PC-3 (cell line): ENCODE data around the gene RAB44. TPM values are rescaled to one million over a fixed set of nuclear protein-coding genes. Genes with fewer than 3 reads are reported as not detected.

ENCODE experiments used
- ATAC-seq: fragments of 200-7000 bp; cut with Tn5 transposase; 2 replicates; pipeline ENCODE4 v1.9.1; 2020; ENCODE audit warnings: mild to moderate bottlenecking, moderate library complexity
- BruUV-seq: library from RNA; stranded (reverse); fragments of 400-500 nt; replicated peaks from 2 replicates; lab custom pipeline; 2021; lab: Mats Ljungman, UMichigan
- CTCF ChIA-PET: fragments of 300-600 bp; sonication (Branson Sonifier 250); formaldehyde crosslinking; loops from one replicate; lab custom pipeline; 2022; ENCODE audit warnings: antibody characterized with exemption; lab: Charles Lee
- POLR2A ChIA-PET: fragments of 300-600 bp; sonication (Branson Sonifier 250); formaldehyde crosslinking; loops from one replicate; lab custom pipeline; 2022; ENCODE audit warnings: antibody characterized with exemption; ENCODE audit not compliant: unreplicated experiment; lab: Charles Lee
- DNase-seq: peaks from one replicate; pipeline ENCODE4 v3.0.0-alpha.2; 2015
- H2AFZ ChIP-seq: fragments of 300-600 bp; sonication (generic); 2 replicates; pipeline ENCODE4 v1.6.0; 2016; ENCODE audit warnings: antibody characterized with exemption, low read length
- H3F3A ChIP-seq: fragments of 300-600 bp; sonication (generic); one replicate; pipeline ENCODE4 v1.6.0; 2017; ENCODE audit warnings: antibody characterized with exemption, low read length, control low read depth, mild to moderate bottlenecking; ENCODE audit not compliant: unreplicated experiment
- H3K27ac ChIP-seq: fragments of 300-600 bp; sonication (generic); 2 replicates; pipeline ENCODE4 v1.5.1; 2016; ENCODE audit warnings: mild to moderate bottlenecking, low read length
- H3K27me3 ChIP-seq: fragments of 300-600 bp; sonication (generic); 2 replicates; pipeline ENCODE4 v1.6.1; 2016; ENCODE audit warnings: low read length, mixed read lengths
- H3K36me3 ChIP-seq: fragments of 300-600 bp; sonication (generic); 2 replicates; pipeline ENCODE4 v1.6.1; 2016; ENCODE audit warnings: low read depth, mixed run types, low read length, mixed read lengths
- H3K4me1 ChIP-seq: fragments of 300-600 bp; sonication (generic); 2 replicates; pipeline ENCODE4 v1.5.1; 2016; ENCODE audit warnings: low read length; ENCODE audit not compliant: insufficient read depth
- H3K4me2 ChIP-seq: fragments of 300-600 bp; sonication (generic); 2 replicates; pipeline ENCODE4 v1.6.0; 2016; ENCODE audit warnings: low read length
- H3K4me3 ChIP-seq: fragments of 300-600 bp; sonication (generic); 2 replicates; pipeline ENCODE4 v1.5.1; 2016; ENCODE audit warnings: mild to moderate bottlenecking, low read length, mixed read lengths
- H3K79me2 ChIP-seq: fragments of 300-600 bp; sonication (generic); 2 replicates; pipeline ENCODE4 v1.6.1; 2017; ENCODE audit warnings: low read length, mixed read lengths
- H3K9ac ChIP-seq: fragments of 300-600 bp; sonication (generic); 2 replicates; pipeline ENCODE4 v1.6.0; 2016; ENCODE audit warnings: mild to moderate bottlenecking, low read length
- H3K9me2 ChIP-seq: fragments of 300-600 bp; sonication (generic); replicated peaks from 2 replicates; pipeline ENCODE4 v1.6.1; 2016; ENCODE audit warnings: mixed run types, low read length, mixed read lengths
- H3K9me3 ChIP-seq: fragments of 300-600 bp; sonication (generic); 2 replicates; pipeline ENCODE4 v1.6.1; 2016; ENCODE audit warnings: low read length, mixed read lengths
- H4K20me1 ChIP-seq: fragments of 300-600 bp; sonication (generic); 2 replicates; pipeline ENCODE4 v1.6.1; 2016; ENCODE audit warnings: low read length, mixed read lengths
- CTCF ChIP-seq: fragments of 300-600 bp; sonication (generic); conservative IDR thresholded peaks from 2 replicates; pipeline ENCODE4 v1.5.1; 2017; ENCODE audit warnings: antibody characterized with exemption, low read depth, mild to moderate bottlenecking, low read length
- EZH2 ChIP-seq: fragments of 300-600 bp; sonication (generic); IDR thresholded peaks from one replicate; pipeline ENCODE4 v1.6.1; 2017; ENCODE audit warnings: antibody characterized with exemption, mild to moderate bottlenecking, low read length; ENCODE audit not compliant: unreplicated experiment
- EZH2phosphoT487 ChIP-seq: fragments of 300-600 bp; sonication (generic); IDR thresholded peaks from 2 replicates; pipeline ENCODE4 v1.6.1; 2018; ENCODE audit warnings: mild to moderate bottlenecking, antibody characterized with exemption, low read length, borderline replicate concordance
- intact Hi-C: fragments of 100-400 bp; cut with micrococcal nuclease; formaldehyde crosslinking; loops from 2 replicates; pipeline ENCODE4 v1.9.0; 2023
- total RNA-seq: library from RNA; depleted of rRNA; stranded (reverse); fragments of >200 nt; gene quantifications from 2 replicates; pipeline ENCODE4 v1.2.3, GENCODE V29; 2014

Gene RAB44
- total RNA-seq, 1 experiment from 2014 or later: not detected

- no peaks in the 10 kb centered on the region for H3F3A ChIP-seq
- no peak overlapping the region for H3K9ac ChIP-seq
- ChIA-PET CTCF (no interaction called here), POLR2A (no interaction called here)
- no peak overlapping the region for H2AFZ ChIP-seq
- H3K4me1 ChIP-seq: peaks cover 12% of the 10 kb centered on the region
- no peak overlapping the region for H3K4me2 ChIP-seq
- no TSS peak for BruUV-seq
- no peaks in the 10 kb centered on the region for H3K27me3 ChIP-seq
- H3K27ac ChIP-seq: no peak overlapping the region
- intact Hi-C loops: no loop called here
- ATAC-seq (no peak), DNase-seq (no peak)
- H3K79me2 ChIP-seq: no peaks in the 10 kb centered on the region
- no peaks in the 10 kb centered on the region for H3K9me3 ChIP-seq
- no peaks in the 10 kb centered on the region for H3K36me3 ChIP-seq
- no peaks in the 10 kb centered on the region for H3K9me2 ChIP-seq
- no peak overlapping the region for H3K4me3 ChIP-seq
- TF ChIP-seq CTCF (no peak), EZH2phosphoT487 (no peak), EZH2 (no peak)
- H4K20me1 ChIP-seq: no peaks in the 10 kb centered on the region
Observed at GRCh38 chr6:36695414-36695813, 2.2 kb upstream of the RAB44 start.

- TF ChIP-seq EZH2 (no peak), EZH2phosphoT487 (no peak), CTCF (no peak)
- Histone ChIP-seq H3K27me3 (no peaks in the 10 kb centered on the region), H3K4me2 (no peak overlapping the region), H3K79me2 (no peaks in the 10 kb centered on the region), H4K20me1 (no peaks in the 10 kb centered on the region), H3K4me3 (no peak overlapping the region), H3K9ac (no peak overlapping the region), H3K9me2 (no peaks in the 10 kb centered on the region), H3F3A (no peaks in the 10 kb centered on the region), H2AFZ (no peak overlapping the region), H3K27ac (no peak overlapping the region), H3K9me3 (no peaks in the 10 kb centered on the region), H3K4me1 (peaks cover 6% of the 10 kb centered on the region; the same call in 1 of the 2 replicates), H3K36me3 (no peaks in the 10 kb centered on the region)
- intact Hi-C loops: no loop called here
- ATAC-seq (no peak), DNase-seq (no peak)
- no TSS peak for BruUV-seq
- ChIA-PET CTCF (no interaction called here), POLR2A (no interaction called here)
Observed at GRCh38 chr6:36698196-36698595, 570 bp downstream of the RAB44 start.

- no peaks in the 10 kb centered on the region for H3K27me3 ChIP-seq
- TF ChIP-seq EZH2: no peak
- TF ChIP-seq EZH2phosphoT487: no peak
- TF ChIP-seq CTCF: no peak
- ChIA-PET POLR2A (no interaction called here), CTCF (no interaction called here)
- no peak overlapping the region for H3K4me2 ChIP-seq
- H3K4me3 ChIP-seq: no peak overlapping the region
- H3K9me2 ChIP-seq: no peaks in the 10 kb centered on the region
- H3K36me3 ChIP-seq: no peaks in the 10 kb centered on the region
- peaks cover 6% of the 10 kb centered on the region; the same call in 1 of the 2 replicates for H3K4me1 ChIP-seq
- H3K27ac ChIP-seq: no peak overlapping the region
- ATAC-seq (no peak), DNase-seq (no peak)
- H3F3A ChIP-seq: no peaks in the 10 kb centered on the region
- no peak overlapping the region for H2AFZ ChIP-seq
- no peak overlapping the region for H3K9ac ChIP-seq
- no peaks in the 10 kb centered on the region for H3K79me2 ChIP-seq
- intact Hi-C loops: no loop called here
- H4K20me1 ChIP-seq: no peaks in the 10 kb centered on the region
- no TSS peak for BruUV-seq
- H3K9me3 ChIP-seq: no peaks in the 10 kb centered on the region
Observed at GRCh38 chr6:36698871-36699271, 1.2 kb downstream of the RAB44 start.
